GF-D8 (cell line): ENCODE results near the gene ELOB.

Experiments used
- DNase-seq: peaks from one replicate; lab custom pipeline; 2025; lab: John Stamatoyannopoulos, UW

ELOB gene

GRCh38 chr16:2783581-2784357 lies 6.7 kb upstream of the ELOB start:
- DNase-seq: no peak

- no peak for DNase-seq
These were observed 5.7 kb upstream of the ELOB start for GRCh38 chr16:2782583-2783351.

GRCh38 chr16:2779978-2780898 lies 3.2 kb upstream of the ELOB start:
- no peak for DNase-seq

GRCh38 chr16:2779151-2779920 lies 2.3 kb upstream of the ELOB start:
- DNase-seq: no peak

- DNase-seq: no peak
These were observed 1.5 kb upstream of the ELOB start for GRCh38 chr16:2778630-2778958.

GRCh38 chr16:2777903-2778629 lies 986 bp upstream of the ELOB start:
- DNase-seq: no peak

- DNase-seq: no peak
These were observed 460 bp downstream of the ELOB start for GRCh38 chr16:2776500-2777139.

GRCh38 chr16:2775765-2776499 lies 1.1 kb downstream of the ELOB start:
- no peak for DNase-seq

GRCh38 chr16:2775131-2775716 lies 1.9 kb downstream of the ELOB start:
- no peak for DNase-seq

- no peak for DNase-seq
These were observed 2.8 kb downstream of the ELOB start for GRCh38 chr16:2774161-2774891.

- no peak for DNase-seq
These were observed 3.7 kb downstream of the ELOB start for GRCh38 chr16:2773188-2773968.

GRCh38 chr16:2771496-2772402 lies 5.3 kb downstream of the ELOB start:
- DNase-seq: no peak

- DNase-seq: no peak
These were observed 6.8 kb downstream of the ELOB start for GRCh38 chr16:2770057-2770951.

- DNase-seq: no peak
These were observed 7.4 kb downstream of the ELOB start for GRCh38 chr16:2769675-2770056.

GRCh38 chr16:2769100-2769529 lies 8.0 kb downstream of the ELOB start:
- no peak for DNase-seq
